ENCODE data around the gene CTNNA3. TPM values are rescaled to one million over a fixed set of nuclear protein-coding genes. Genes with fewer than 3 reads are reported as not detected.

Gene CTNNA3
- total RNA-seq, 4 donors from 2014 or later = 0.68 to 75.2 (median 1.4) TPM

GRCh38 chr10:66637273-66638036 is 1058.5 kb downstream of the CTNNA3 start:
- no peak for DNase-seq
- Histone ChIP-seq H3K4me3 (no peak overlapping the region), H3K9me3 (no peaks in the 10 kb centered on the region), H3K27ac (no peak overlapping the region), H3K27me3 (no peaks in the 10 kb centered on the region), H3K4me1 (no peaks in the 10 kb centered on the region), H3K36me3 (no peaks in the 10 kb centered on the region)
- TF ChIP-seq POLR2AphosphoS5 (IDR thresholded peaks at IDR 0.05) (no peak), POLR2A (IDR thresholded peaks at IDR 0.05) (no peak), CTCF (IDR thresholded peaks at IDR 0.05) (no peak), EP300 (IDR thresholded peaks at IDR 0.05; ENCODE audit: low read depth) (no peak)
- intact Hi-C loops (cut with DNase I; ENCODE audit: low total_unique reads) (no loop called here), in situ Hi-C loops (cut with MboI; ENCODE audit: low pct_ligation_motif_present in 1 of 4, low pct_unique_long_range_greater_than_20kb in 1 of 4, low sequenced_read_pairs in 3 of 4) (no loop called here)
- 52% methylated on average over 3 of the region's 3 CpGs; no CpG with 5 or more reads in 1 of the 2 donors for WGBS, 2 donors (ENCODE audit: low coverage in 1 of 2)

GRCh38 chr10:66629996-66630395 is 1066.0 kb downstream of the CTNNA3 start:
- Histone ChIP-seq H3K4me3 (no peak overlapping the region), H3K9me3 (no peaks in the 10 kb centered on the region), H3K27me3 (no peaks in the 10 kb centered on the region), H3K4me1 (no peaks in the 10 kb centered on the region), H3K36me3 (no peaks in the 10 kb centered on the region), H3K27ac (no peak overlapping the region)
- TF ChIP-seq POLR2A (IDR thresholded peaks at IDR 0.05) = no peak
- no peak for TF ChIP-seq EP300 (IDR thresholded peaks at IDR 0.05; ENCODE audit: low read depth)
- TF ChIP-seq POLR2AphosphoS5 (IDR thresholded peaks at IDR 0.05) = no peak
- TF ChIP-seq CTCF (IDR thresholded peaks at IDR 0.05) = no peak
- no peak for DNase-seq
- intact Hi-C loops (cut with DNase I; ENCODE audit: low total_unique reads) = no loop called here
- in situ Hi-C loops (cut with MboI; ENCODE audit: low pct_ligation_motif_present in 1 of 4, low pct_unique_long_range_greater_than_20kb in 1 of 4, low sequenced_read_pairs in 3 of 4) = no loop called here

GRCh38 chr10:66627156-66627555 is 1068.8 kb downstream of the CTNNA3 start:
- no peak for DNase-seq
- no peaks in the 10 kb centered on the region for H3K9me3 ChIP-seq
- in situ Hi-C loops (cut with MboI; ENCODE audit: low pct_ligation_motif_present in 1 of 4, low pct_unique_long_range_greater_than_20kb in 1 of 4, low sequenced_read_pairs in 3 of 4) = no loop called here
- intact Hi-C loops (cut with DNase I; ENCODE audit: low total_unique reads) = no loop called here
- H3K4me3 ChIP-seq = no peak overlapping the region
- H3K27me3 ChIP-seq = no peaks in the 10 kb centered on the region
- H3K4me1 ChIP-seq = no peaks in the 10 kb centered on the region
- no peak for TF ChIP-seq POLR2AphosphoS5 (IDR thresholded peaks at IDR 0.05)
- no peak for TF ChIP-seq CTCF (IDR thresholded peaks at IDR 0.05)
- no peak for TF ChIP-seq EP300 (IDR thresholded peaks at IDR 0.05; ENCODE audit: low read depth)
- no peak for TF ChIP-seq POLR2A (IDR thresholded peaks at IDR 0.05)
- WGBS, 2 donors (ENCODE audit: low coverage in 1 of 2) = 41 to 48% methylated on average over 4 of the region's 4 CpGs
- no peak overlapping the region for H3K27ac ChIP-seq
- no peaks in the 10 kb centered on the region for H3K36me3 ChIP-seq

- Histone ChIP-seq H3K27me3 (no peaks in the 10 kb centered on the region), H3K36me3 (no peaks in the 10 kb centered on the region), H3K9me3 (no peaks in the 10 kb centered on the region), H3K4me3 (no peak overlapping the region), H3K4me1 (no peaks in the 10 kb centered on the region), H3K27ac (no peak overlapping the region)
- intact Hi-C loops (cut with DNase I; ENCODE audit: low total_unique reads) (no loop called here), in situ Hi-C loops (cut with MboI; ENCODE audit: low pct_ligation_motif_present in 1 of 4, low pct_unique_long_range_greater_than_20kb in 1 of 4, low sequenced_read_pairs in 3 of 4) (no loop called here)
- TF ChIP-seq POLR2AphosphoS5 (IDR thresholded peaks at IDR 0.05) (no peak), POLR2A (IDR thresholded peaks at IDR 0.05) (no peak), EP300 (IDR thresholded peaks at IDR 0.05; ENCODE audit: low read depth) (no peak), CTCF (IDR thresholded peaks at IDR 0.05) (no peak)
- WGBS, 2 donors (ENCODE audit: low coverage in 1 of 2) = 28 to 55% methylated on average over 4 of the region's 4 CpGs
- no peak for DNase-seq
These were observed 1070.0 kb downstream of the CTNNA3 start for GRCh38 chr10:66625709-66626590.
